GM12892 (cell line): ENCODE results near the gene RNF25. TPM values are rescaled to one million over a fixed set of nuclear protein-coding genes. Genes with fewer than 3 reads are reported as not detected.

Source experiments
- DNase-seq: peaks from one replicate; pipeline ENCODE4 v3.0.0; 2011; ENCODE audit not compliant: insufficient read length
- FAIRE-seq: peaks from 2 replicates; lab custom pipeline; 2011; peaks lifted over from hg19 to GRCh38; lab: Jason Lieb, UNC
- POLR2A ChIP-seq: IDR thresholded peaks from 2 replicates; pipeline ENCODE4 v1.6.1; 2011; ENCODE audit warnings: low read depth, low read length, control low read depth
- POLR2AphosphoS5 ChIP-seq: IDR thresholded peaks from 2 replicates; pipeline ENCODE4 v1.6.1; 2011; ENCODE audit warnings: low read depth, low read length, control low read depth
- TAF1 ChIP-seq: IDR thresholded peaks from 2 replicates; pipeline ENCODE4 v1.6.1; 2011; ENCODE audit warnings: low read depth, mild to moderate bottlenecking, control low read depth, low read length, borderline replicate concordance
- polyA plus RNA-seq: library from polyadenylated mRNA; unstranded; fragments of >200 nt; gene quantifications from one replicate; pipeline ENCODE4 v1.2.1, GENCODE V29; 2012; ENCODE audit warnings: missing spikeins, inconsistent platforms; ENCODE audit not compliant: missing spikeins

RNF25 gene, protein sequence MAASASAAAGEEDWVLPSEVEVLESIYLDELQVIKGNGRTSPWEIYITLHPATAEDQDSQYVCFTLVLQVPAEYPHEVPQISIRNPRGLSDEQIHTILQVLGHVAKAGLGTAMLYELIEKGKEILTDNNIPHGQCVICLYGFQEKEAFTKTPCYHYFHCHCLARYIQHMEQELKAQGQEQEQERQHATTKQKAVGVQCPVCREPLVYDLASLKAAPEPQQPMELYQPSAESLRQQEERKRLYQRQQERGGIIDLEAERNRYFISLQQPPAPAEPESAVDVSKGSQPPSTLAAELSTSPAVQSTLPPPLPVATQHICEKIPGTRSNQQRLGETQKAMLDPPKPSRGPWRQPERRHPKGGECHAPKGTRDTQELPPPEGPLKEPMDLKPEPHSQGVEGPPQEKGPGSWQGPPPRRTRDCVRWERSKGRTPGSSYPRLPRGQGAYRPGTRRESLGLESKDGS
- polyA plus RNA-seq = 14.8 TPM

- peak; percentile 97 for FAIRE-seq
- TF ChIP-seq POLR2AphosphoS5 (peak; percentile 70), POLR2A (peak; percentile 87), TAF1 (peak; percentile 86)
- DNase-seq = peak; percentile 91
These were observed at the start of gene RNF25, which contains the start of gene STK36 for GRCh38 chr2:218671654-218672566. Gene RNF25 (minus strand): TSS chr2:218672002. CDS start chr2:218671970, 32 bp downstream. Gene STK36 (plus strand): TSS chr2:218672086. CDS start chr2:218672830, 744 bp downstream.

GRCh38 chr2:218721488-218721887 lies 49.7 kb upstream of the RNF25 start:
- TF ChIP-seq POLR2A (no peak), TAF1 (no peak), POLR2AphosphoS5 (no peak)
- FAIRE-seq = no peak
- no peak for DNase-seq

GRCh38 chr2:218720048-218721041 lies 48.5 kb upstream of the RNF25 start:
- TF ChIP-seq TAF1 (no peak), POLR2AphosphoS5 (no peak), POLR2A (no peak)
- no peak for FAIRE-seq
- no peak for DNase-seq

DNA sequence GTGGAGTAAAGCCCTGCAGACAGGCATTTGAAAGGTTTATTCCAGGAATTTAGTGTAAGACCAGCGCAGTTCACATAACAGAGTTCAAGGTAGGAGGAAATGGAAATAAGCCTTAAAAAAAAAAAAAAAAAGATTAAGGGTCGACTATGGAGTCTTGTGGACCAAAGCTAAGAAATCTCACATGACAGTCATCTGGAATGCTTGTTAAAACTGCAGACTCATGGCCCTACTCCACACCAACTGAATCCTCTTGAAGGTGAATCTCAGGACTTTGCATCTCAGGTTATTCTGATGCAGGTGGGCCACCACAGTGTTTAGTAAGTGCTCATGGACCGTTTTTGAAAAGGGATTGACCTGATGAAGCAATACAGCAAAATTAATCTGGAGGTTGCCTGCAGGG lies 47.7 kb upstream of the RNF25 start:
- TF ChIP-seq POLR2AphosphoS5 (no peak), TAF1 (no peak), POLR2A (no peak)
- FAIRE-seq = no peak
- no peak for DNase-seq

- FAIRE-seq (no peak), DNase-seq (no peak)
- TF ChIP-seq POLR2A = no peak
- TF ChIP-seq POLR2AphosphoS5 = no peak
- no peak for TF ChIP-seq TAF1
These were observed 46.3 kb upstream of the RNF25 start for GRCh38 chr2:218718058-218718457.

DNA sequence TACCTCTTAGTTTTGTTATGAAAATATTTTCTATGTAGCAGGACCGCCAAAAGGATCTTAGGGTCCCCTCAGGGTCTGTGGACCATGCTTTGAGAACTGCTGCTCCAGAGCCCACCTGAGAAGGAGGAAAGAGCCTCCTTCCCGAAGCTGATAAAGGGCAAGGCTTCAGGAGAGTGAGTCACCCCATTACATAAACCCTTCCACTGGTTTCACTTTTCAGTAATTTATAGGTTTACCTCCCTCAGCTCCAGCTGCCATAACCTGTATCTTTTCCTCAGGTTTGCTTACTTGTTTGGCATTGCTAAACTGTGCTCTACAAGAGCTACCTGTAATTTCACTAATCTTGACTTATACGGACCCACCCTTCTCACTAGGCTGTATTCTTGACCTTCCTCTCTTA lies 45.5 kb upstream of the RNF25 start:
- no peak for FAIRE-seq
- no peak for DNase-seq
- TF ChIP-seq POLR2AphosphoS5 = no peak
- TF ChIP-seq POLR2A = no peak
- TF ChIP-seq TAF1 = no peak

GRCh38 chr2:218716070-218716469 lies 44.3 kb upstream of the RNF25 start:
- DNase-seq = no peak
- no peak for FAIRE-seq
- TF ChIP-seq POLR2A (no peak), TAF1 (no peak), POLR2AphosphoS5 (no peak)

- TF ChIP-seq POLR2AphosphoS5 (no peak), TAF1 (no peak), POLR2A (no peak)
These were observed 42.1 kb upstream of the RNF25 start for GRCh38 chr2:218713922-218714321.

GRCh38 chr2:218711550-218711929 lies 39.7 kb upstream of the RNF25 start:
- FAIRE-seq = no peak
- TF ChIP-seq POLR2A (no peak), POLR2AphosphoS5 (no peak), TAF1 (no peak)
- DNase-seq = no peak

More at GRCh38 chr2:218713922-218714321, 42.1 kb upstream of the RNF25 start:
- FAIRE-seq (no peak), DNase-seq (no peak)

GRCh38 chr2:218710687-218711549 lies 39.1 kb upstream of the RNF25 start, which contains the start of gene TTLL4:
Gene TTLL4 (plus strand): TSS chr2:218710835. CDS start chr2:218737677, 26,842 bp downstream.
- FAIRE-seq = peak; percentile 87
- peak; percentile 91 for DNase-seq
- TF ChIP-seq TAF1 = 0 out of 2 replicates have a peak, but pooled peaks have one; percentile 27
- peak; percentile 70 for TF ChIP-seq POLR2AphosphoS5
- peak; percentile 72; the same call in 1 of the 2 replicates for TF ChIP-seq POLR2A

GRCh38 chr2:218710334-218710686 lies 38.5 kb upstream of the RNF25 start:
- DNase-seq = no peak
- TF ChIP-seq POLR2A = no peak
- TF ChIP-seq TAF1 = no peak
- TF ChIP-seq POLR2AphosphoS5 = no peak
- no peak for FAIRE-seq
